CD14-positive monocyte (primary cell): ENCODE measurements around the gene FAM53B. TPM values are rescaled to one million over a fixed set of nuclear protein-coding genes. Genes with fewer than 3 reads are reported as not detected.
A peak's percentile ranks its signal among the peaks of the same experiment; 100 is the strongest.

Source experiments
- DNase-seq, 3 donors: peaks; one replicate each; pipeline ENCODE4 v3.0.0-alpha.2; 2011 to 2022
- H2AFZ ChIP-seq: 2 replicates; pipeline ENCODE4 v1.6.0; 2012; ENCODE audit warnings: mild to moderate bottlenecking, low read depth, low read length, inconsistent platforms; ENCODE audit not compliant: insufficient read depth, poor library complexity, severe bottlenecking
- H3K27ac ChIP-seq, 2 donors: 1 replicate in 1 of 2; 2 replicates in 1 of 2; pipeline ENCODE4 v1.5.1; 2012 to 2013; ENCODE audit warnings: low read length in 2 of 2, control low read depth in 1 of 2, inconsistent platforms in 1 of 2, low read depth in 1 of 2, mild to moderate bottlenecking in 1 of 2
- H3K27me3 ChIP-seq, 2 donors: one replicate each; pipeline versions ENCODE4 v1.6.0 to v1.6.1; 2011 to 2013; ENCODE audit warnings: low read length in 2 of 2; ENCODE audit not compliant: control insufficient read depth in 2 of 2, insufficient read depth in 2 of 2
- H3K36me3 ChIP-seq, 2 donors: replicated peaks in 1 of 2; 1 replicate in 1 of 2; 2 replicates in 1 of 2; pipeline versions ENCODE4 v1.5.1 to v1.6.1; 2012 to 2013; ENCODE audit warnings: low read length in 2 of 2, control low read depth in 1 of 2, inconsistent platforms in 1 of 2, mild to moderate bottlenecking in 1 of 2; ENCODE audit not compliant: insufficient read depth in 2 of 2, control insufficient read depth in 1 of 2
- H3K4me1 ChIP-seq, 2 donors: 1 replicate in 1 of 2; 2 replicates in 1 of 2; pipeline versions ENCODE4 v1.5.1 to v1.6.1; 2012 to 2013; ENCODE audit warnings: low read length in 2 of 2, control low read depth in 1 of 2, inconsistent platforms in 1 of 2, mild to moderate bottlenecking in 1 of 2, moderate library complexity in 1 of 2; ENCODE audit not compliant: insufficient read depth in 2 of 2, control insufficient read depth in 1 of 2
- H3K4me2 ChIP-seq: replicated peaks from 2 replicates; pipeline ENCODE3; 2012; ENCODE audit warnings: low read length, moderate library complexity, mild to moderate bottlenecking; ENCODE audit not compliant: poor library complexity, severe bottlenecking; ENCODE audit errors: extremely low read depth
- H3K4me3 ChIP-seq, 3 experiments: fragments of 200-600 bp in 1 of 3; sonication (generic) in 1 of 3; replicated peaks in 1 of 3; 1 replicate in 2 of 3; 2 replicates in 1 of 3; pipeline ENCODE4 v1.5.1; 2011 to 2013; ENCODE audit warnings: low read length in 3 of 3, mild to moderate bottlenecking in 3 of 3, control low read depth in 2 of 3, low read depth in 2 of 3, inconsistent platforms in 1 of 3, moderate library complexity in 1 of 3
- H3K79me2 ChIP-seq: 2 replicates; pipeline ENCODE4 v1.6.0; 2012; ENCODE audit warnings: mild to moderate bottlenecking, control low read depth, inconsistent platforms, low read length, moderate library complexity; ENCODE audit not compliant: insufficient read depth
- H3K9ac ChIP-seq: 2 replicates; pipeline ENCODE4 v1.6.0; 2017; ENCODE audit warnings: low read length, mild to moderate bottlenecking; ENCODE audit not compliant: insufficient read depth, poor library complexity, severe bottlenecking
- H3K9me3 ChIP-seq, 2 donors: replicated peaks in 1 of 2; 1 replicate in 1 of 2; 2 replicates in 1 of 2; pipeline versions ENCODE4 v1.5.1 to v1.6.1; 2012 to 2013; ENCODE audit warnings: low read length in 2 of 2, control low read depth in 1 of 2; ENCODE audit not compliant: control insufficient read depth in 1 of 2, insufficient read depth in 1 of 2
- H4K20me1 ChIP-seq: 2 replicates; pipeline ENCODE4 v1.6.0; 2012; ENCODE audit warnings: mild to moderate bottlenecking, low read length, control low read depth, moderate library complexity; ENCODE audit not compliant: insufficient read depth
- H3K27ac Mint-ChIP-seq, 7 donors: one replicate each; pipeline ENCODE4 v1.8.0; 2020; ENCODE audit warnings: mild to moderate bottlenecking in 7 of 7, mixed read lengths in 7 of 7, moderate library complexity in 6 of 7, inconsistent platforms in 2 of 7
- H3K27me3 Mint-ChIP-seq, 3 donors: one replicate each; pipeline ENCODE4 v1.8.0; 2021 to 2022; ENCODE audit warnings: low read depth in 3 of 3, mild to moderate bottlenecking in 3 of 3, mixed read lengths in 3 of 3, moderate library complexity in 3 of 3, inconsistent platforms in 1 of 3
- H3K36me3 Mint-ChIP-seq, 2 donors: one replicate each; pipeline ENCODE4 v1.8.0; 2020; ENCODE audit warnings: mixed read lengths in 2 of 2, inconsistent platforms in 1 of 2, mild to moderate bottlenecking in 1 of 2
- H3K4me1 Mint-ChIP-seq: one replicate; pipeline ENCODE4 v1.8.0; 2020; ENCODE audit warnings: mild to moderate bottlenecking, mixed read lengths
- H3K4me3 Mint-ChIP-seq, 2 donors: one replicate each; pipeline ENCODE4 v1.8.0; 2020; ENCODE audit warnings: mild to moderate bottlenecking in 2 of 2, mixed read lengths in 2 of 2, moderate library complexity in 1 of 2
- H3K9me3 Mint-ChIP-seq, 7 donors: one replicate each; pipeline ENCODE4 v1.8.0; 2020 to 2022; ENCODE audit warnings: mixed read lengths in 7 of 7, mild to moderate bottlenecking in 6 of 7, moderate library complexity in 6 of 7, inconsistent platforms in 2 of 7
- WGBS: methylation state at CpG from one replicate; pipeline ENCODE4 v1.1.5; 2013; ENCODE audit warnings: missing lambda C conversion rate; ENCODE audit not compliant: insufficient coverage; 5-methylcytosine and 5-hydroxymethylcytosine counted together
- intact Hi-C, 2 donors: fragments of 100-400 bp; cut with micrococcal nuclease; formaldehyde crosslinking; loops; one replicate each; pipeline versions ENCODE4 v1.15.0 to v1.15.1; 2023
- polyA plus RNA-seq, 3 donors: library from polyadenylated mRNA; depleted of rRNA in 1 of 3; unstranded in 2 of 3; stranded (reverse) in 1 of 3; fragments of 300-500 nt in 2 of 3; fragments of >200 nt in 1 of 3; fragmentation: Illumina TruSeq in 2 of 3; gene quantifications; 1 replicate in 2 of 3; 2 replicates in 1 of 3; pipeline ENCODE4 v1.2.3, GENCODE V29; 2012 to 2021
- TF ChIP-seq, protein P1 (sequence below): fragments of 200-600 bp; IDR thresholded peaks from one replicate; pipeline ENCODE4 v1.8.0; 2022; ENCODE audit warnings: antibody characterized with exemption, mild to moderate bottlenecking

FAM53B gene
- polyA plus RNA-seq, 3 donors = 5.8 to 23.3 (median 12.6) TPM

DNA sequence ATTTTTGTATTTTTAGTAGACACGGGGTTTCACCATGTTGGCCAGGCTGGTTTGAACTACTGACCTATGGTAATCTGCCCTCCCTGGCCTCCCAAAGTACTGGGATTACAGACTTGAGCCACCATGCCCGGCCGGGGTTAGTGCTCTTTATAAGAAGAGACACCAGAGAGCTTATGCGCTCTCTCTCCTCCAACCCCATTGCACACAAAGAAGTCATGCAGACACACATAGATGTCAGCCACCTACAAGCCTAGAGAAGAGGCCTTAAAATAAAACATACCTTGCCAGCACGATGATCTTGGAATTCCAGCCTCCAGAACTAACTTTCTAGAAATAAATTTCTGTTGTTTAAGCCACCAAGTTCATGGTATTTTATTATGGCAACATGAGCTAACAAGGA is 10.0 kb upstream of the FAM53B start:
- Mint-ChIP-seq H3K9me3 (no peaks in the 10 kb centered on the region), H3K27me3 (no peaks in the 10 kb centered on the region), H3K4me1 (no peaks in the 10 kb centered on the region), H3K36me3 (peaks cover 43 to 60% of the 10 kb centered on the region in 2 donors), H3K27ac (no peak overlapping the region), H3K4me3 (no peak overlapping the region)
- Histone ChIP-seq H3K4me3 (no peak overlapping the region), H3K36me3 (peaks cover 28 to 66% of the 10 kb centered on the region in 2 donors), H3K9me3 (no peaks in the 10 kb centered on the region), H3K27ac (no peak overlapping the region), H2AFZ (no peak overlapping the region), H3K79me2 (no peaks in the 10 kb centered on the region), H3K4me2 (no peak overlapping the region), H3K4me1 (no peaks in the 10 kb centered on the region), H3K9ac (no peak overlapping the region), H3K27me3 (no peaks in the 10 kb centered on the region), H4K20me1 (no peaks in the 10 kb centered on the region)
- intact Hi-C loops = no loop called here
- WGBS = 100% methylated on average over 4 of the region's 5 CpGs
- TF ChIP-seq, protein P1, sequence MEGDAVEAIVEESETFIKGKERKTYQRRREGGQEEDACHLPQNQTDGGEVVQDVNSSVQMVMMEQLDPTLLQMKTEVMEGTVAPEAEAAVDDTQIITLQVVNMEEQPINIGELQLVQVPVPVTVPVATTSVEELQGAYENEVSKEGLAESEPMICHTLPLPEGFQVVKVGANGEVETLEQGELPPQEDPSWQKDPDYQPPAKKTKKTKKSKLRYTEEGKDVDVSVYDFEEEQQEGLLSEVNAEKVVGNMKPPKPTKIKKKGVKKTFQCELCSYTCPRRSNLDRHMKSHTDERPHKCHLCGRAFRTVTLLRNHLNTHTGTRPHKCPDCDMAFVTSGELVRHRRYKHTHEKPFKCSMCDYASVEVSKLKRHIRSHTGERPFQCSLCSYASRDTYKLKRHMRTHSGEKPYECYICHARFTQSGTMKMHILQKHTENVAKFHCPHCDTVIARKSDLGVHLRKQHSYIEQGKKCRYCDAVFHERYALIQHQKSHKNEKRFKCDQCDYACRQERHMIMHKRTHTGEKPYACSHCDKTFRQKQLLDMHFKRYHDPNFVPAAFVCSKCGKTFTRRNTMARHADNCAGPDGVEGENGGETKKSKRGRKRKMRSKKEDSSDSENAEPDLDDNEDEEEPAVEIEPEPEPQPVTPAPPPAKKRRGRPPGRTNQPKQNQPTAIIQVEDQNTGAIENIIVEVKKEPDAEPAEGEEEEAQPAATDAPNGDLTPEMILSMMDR = no peak
- no peak for DNase-seq

GRCh38 chr10:124748953-124749645 is 4.9 kb upstream of the FAM53B start:
- H3K4me1 Mint-ChIP-seq = peaks cover 9% of the 10 kb centered on the region
- TF ChIP-seq, protein P1 = no peak
- peaks cover 4 to 10% of the 10 kb centered on the region in 2 donors for H3K4me1 ChIP-seq
- H3K4me3 ChIP-seq = no peak overlapping the region
- H3K9ac ChIP-seq = no peak overlapping the region
- H4K20me1 ChIP-seq = peaks cover 3% of the 10 kb centered on the region
- no peaks in the 10 kb centered on the region for H3K9me3 Mint-ChIP-seq
- no peak overlapping the region for H2AFZ ChIP-seq
- intact Hi-C loops = no loop called here
- no CpG with 5 or more reads among the region's 4 CpGs for WGBS
- H3K27me3 ChIP-seq = no peaks in the 10 kb centered on the region
- no peaks in the 10 kb centered on the region for H3K9me3 ChIP-seq
- H3K27ac Mint-ChIP-seq = peak overlapping the region in 1 of 7 donors; percentile 26
- no peaks in the 10 kb centered on the region for H3K79me2 ChIP-seq
- DNase-seq = no peak
- no peak overlapping the region for H3K4me3 Mint-ChIP-seq
- no peak overlapping the region for H3K27ac ChIP-seq
- H3K4me2 ChIP-seq = no peak overlapping the region
- H3K36me3 ChIP-seq = peaks cover 6 to 30% of the 10 kb centered on the region in 2 donors
- no peaks in the 10 kb centered on the region for H3K27me3 Mint-ChIP-seq
- H3K36me3 Mint-ChIP-seq = peaks cover 18 to 38% of the 10 kb centered on the region in 2 donors
